HepG2 (cell line): ENCODE data around the gene MACROD2. TPM values are rescaled to one million over a fixed set of nuclear protein-coding genes. Genes with fewer than 3 reads are reported as not detected.

Source experiments
- ATAC-seq: fragments of 200-7000 bp; cut with Tn5 transposase; 3 replicates; pipeline ENCODE4 v1.9.1; 2020; ENCODE audit warnings: mild to moderate bottlenecking, moderate library complexity
- BruUV-seq: library from RNA; stranded (reverse); fragments of 400-500 nt; replicated peaks from 2 replicates; lab custom pipeline; 2021; lab: Mats Ljungman, UMichigan
- CTCF ChIA-PET: fragments of 300-600 bp; formaldehyde crosslinking; extraction: SDS; loops from one replicate; lab custom pipeline; 2021; ENCODE audit warnings: low total read pairs, inconsistent platforms, low intra/inter-chr PET ratio; lab: Yijun Ruan, JAX
- POLR2A ChIA-PET: fragments of 350-600 bp; sonication (Branson Sonifier 250); formaldehyde crosslinking; loops from one replicate; lab custom pipeline; 2020; ENCODE audit warnings: antibody characterized with exemption, inconsistent platforms; lab: Yijun Ruan, JAX
- DNase-seq: peaks from one replicate; pipeline ENCODE4 v3.0.0-alpha.2; 2015; ENCODE audit warnings: low spot score
- FAIRE-seq: peaks from 3 replicates; lab custom pipeline; 2011; peaks lifted over from hg19 to GRCh38; lab: Jason Lieb, UNC
- H2AFZ ChIP-seq: one replicate; pipeline ENCODE4 v1.6.1; 2011; ENCODE audit warnings: low read length, inconsistent platforms
- H3K27ac ChIP-seq: fragments of 300-600 bp; 3 replicates; pipeline ENCODE4 v1.8.0; 2011; ENCODE audit warnings: mixed run types, mild to moderate bottlenecking, mixed read lengths, low read length, inconsistent platforms; ENCODE audit not compliant: insufficient read depth; ENCODE audit errors: extremely low read length
- H3K27me3 ChIP-seq, 2 experiments: fragments of 200-600 bp in 1 of 2; 2 replicates in 1 of 2; 3 replicates in 1 of 2; pipeline versions ENCODE4 v1.6.0 to v1.8.0; 2011; ENCODE audit warnings: low read length in 2 of 2, mild to moderate bottlenecking in 2 of 2, moderate library complexity in 2 of 2, inconsistent platforms in 1 of 2; ENCODE audit not compliant: insufficient read depth in 2 of 2, control insufficient read depth in 1 of 2
- H3K36me3 ChIP-seq, 2 experiments: fragments of 200-600 bp in 1 of 2; replicated peaks in 1 of 2; 2 replicates in 1 of 2; 3 replicates in 1 of 2; pipeline versions ENCODE4 v1.5.1 to v1.8.0; 2011; ENCODE audit warnings: low read length in 2 of 2, inconsistent platforms in 1 of 2; ENCODE audit not compliant: insufficient read depth in 2 of 2, control insufficient read depth in 1 of 2
- H3K4me1 ChIP-seq: 2 replicates; pipeline ENCODE4 v1.5.1; 2012; ENCODE audit warnings: low read length, inconsistent platforms; ENCODE audit not compliant: insufficient read depth
- H3K4me2 ChIP-seq: 2 replicates; pipeline ENCODE4 v1.6.0; 2011; ENCODE audit warnings: low read depth, low read length, inconsistent platforms
- H3K4me3 ChIP-seq, 3 experiments: fragments of 200-600 bp in 1 of 3; sonication (generic), shearing (Covaris generic) in 1 of 3; replicated peaks in 1 of 3; 2 replicates each; pipeline ENCODE4 v1.5.1; 2011 to 2016; ENCODE audit warnings: low read length in 3 of 3, inconsistent platforms in 2 of 3, low read depth in 2 of 3, mild to moderate bottlenecking in 2 of 3, control low read depth in 1 of 3, mixed read lengths in 1 of 3; ENCODE audit not compliant: insufficient read depth in 1 of 3
- H3K79me2 ChIP-seq: one replicate; pipeline ENCODE4 v1.6.1; 2011; ENCODE audit warnings: low read length, inconsistent platforms; ENCODE audit not compliant: insufficient read depth
- H3K9ac ChIP-seq: 2 replicates; pipeline ENCODE4 v1.6.0; 2011; ENCODE audit warnings: mild to moderate bottlenecking, low read depth, low read length, inconsistent platforms; ENCODE audit not compliant: insufficient read depth
- H3K9me3 ChIP-seq: 2 replicates; pipeline ENCODE4 v1.5.1; 2012; ENCODE audit warnings: mild to moderate bottlenecking, low read length
- H4K20me1 ChIP-seq: 2 replicates; pipeline ENCODE4 v1.6.0; 2011; ENCODE audit warnings: inconsistent platforms, mild to moderate bottlenecking, low read length, moderate library complexity; ENCODE audit not compliant: insufficient read depth
- GABPB1 ChIP-seq: IDR thresholded peaks from 2 replicates; pipeline ENCODE4 v1.6.1; 2016; ENCODE audit warnings: mild to moderate bottlenecking, missing genetic modification reagents, moderate library complexity, missing compliant biosample characterization
- KMT2B ChIP-seq: IDR thresholded peaks from 2 replicates; pipeline ENCODE4 v1.6.1; 2016; ENCODE audit warnings: missing genetic modification reagents, missing compliant biosample characterization
- MXI1 ChIP-seq: IDR thresholded peaks from 3 replicates; pipeline ENCODE4 v1.6.1; 2012; ENCODE audit warnings: low read depth, low read length, inconsistent platforms, borderline replicate concordance
- REL ChIP-seq: sonication (generic); formaldehyde crosslinking; conservative IDR thresholded peaks from 2 replicates; pipeline ENCODE4 v1.8.0; 2022; ENCODE audit warnings: mild to moderate bottlenecking, missing genetic modification reagents, moderate library complexity
- ZNF556 ChIP-seq: sonication (generic); formaldehyde crosslinking; IDR thresholded peaks from 2 replicates; pipeline ENCODE4 v1.4.0; 2020; ENCODE audit warnings: mild to moderate bottlenecking, missing genetic modification reagents, borderline replicate concordance
- ZNF567 ChIP-seq: sonication (generic); formaldehyde crosslinking; IDR thresholded peaks from 2 replicates; pipeline ENCODE4 v1.8.1; 2023; ENCODE audit warnings: mild to moderate bottlenecking, missing genetic modification reagents, borderline replicate concordance
- ZNF768 ChIP-seq: sonication (generic); formaldehyde crosslinking; IDR thresholded peaks from 2 replicates; pipeline ENCODE4 v1.4.0; 2020; ENCODE audit warnings: missing genetic modification reagents
- ZSCAN22 ChIP-seq: sonication (generic); formaldehyde crosslinking; IDR thresholded peaks from 2 replicates; pipeline ENCODE4 v1.4.0; 2020; ENCODE audit warnings: mild to moderate bottlenecking, missing genetic modification reagents
- WGBS: methylation state at CpG from one replicate; pipeline ENCODE4 v1.1.6; 2017; ENCODE audit warnings: low lambda C conversion rate; 5-methylcytosine and 5-hydroxymethylcytosine counted together
- in situ Hi-C: cut with HindIII; loops from 2 replicates; pipeline ENCODE4 v1.10.0; 2017; ENCODE audit warnings: low pct_unique_long_range_greater_than_20kb; ENCODE audit not compliant: extremely low pct_ligation_motif_present
- intact Hi-C: fragments of 100-400 bp; cut with micrococcal nuclease; formaldehyde crosslinking; loops from one replicate; pipeline ENCODE4 v1.10.0; 2022; ENCODE audit not compliant: unreplicated experiment
- polyA plus RNA-seq, 8 experiments: library from polyadenylated mRNA; depleted of rRNA in 3 of 8; stranded (reverse) in 7 of 8; unstranded in 1 of 8; fragments of >200 nt; fragmentation: Illumina TruSeq in 4 of 8; extraction: Trizol in 4 of 8; gene quantifications; 2 replicates each; pipeline versions ENCODE4 v1.2.1 to v1.2.3, GENCODE V29; 2011 to 2016; ENCODE audit warnings: low read depth in 4 of 8, missing spikeins in 1 of 8, mixed read lengths in 1 of 8; ENCODE audit not compliant: insufficient read depth in 1 of 8
- total RNA-seq, 5 experiments: library from RNA; depleted of rRNA; stranded (reverse); fragments of >200 nt; fragmentation: Illumina TruSeq; extraction: Trizol; gene quantifications; 2 replicates each; pipeline ENCODE4 v1.2.3, GENCODE V29; 2016; ENCODE audit warnings: low read depth in 1 of 5
- TF ChIP-seq, protein P1 (sequence below): sonication (generic); formaldehyde crosslinking; IDR thresholded peaks from 2 replicates; pipeline ENCODE4 v1.8.1; 2023; ENCODE audit warnings: mild to moderate bottlenecking, inconsistent platforms, moderate library complexity, missing genetic modification reagents, borderline replicate concordance
- TF ChIP-seq, protein P2 (sequence below), 2 experiments: IDR thresholded peaks; 2 replicates each; pipeline ENCODE4 v1.6.1; 2011 to 2012; ENCODE audit warnings: low read length in 2 of 2, borderline replicate concordance in 1 of 2, low read depth in 1 of 2, mild to moderate bottlenecking in 1 of 2, moderate library complexity in 1 of 2

Gene MACROD2
- total and polyA plus RNA-seq, 2 of the 13 experiments (the other 11 are each of a cell fraction or from before 2014, with no cell fraction given), result 0.13 to 0.51 TPM

DNA sequence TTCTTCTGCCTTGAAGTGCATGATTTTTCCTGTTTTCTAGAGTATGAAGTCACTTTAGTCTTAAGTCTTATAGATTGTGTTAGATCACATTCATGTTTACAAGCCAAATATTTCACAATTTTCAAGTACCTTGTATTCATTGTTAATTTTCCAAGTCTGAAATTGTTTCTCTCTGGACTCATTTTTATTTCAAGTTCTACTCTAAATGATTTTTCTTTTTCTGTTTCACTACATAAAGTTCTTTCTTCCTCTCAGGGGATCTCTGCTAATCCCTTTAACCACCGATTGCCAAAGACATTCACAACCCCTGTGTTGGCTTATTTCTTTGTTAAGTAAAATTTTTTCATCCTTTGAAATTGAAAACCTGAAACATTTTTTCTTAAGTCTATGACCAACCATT, 1772.3 kb downstream of the MACROD2 start:
- no peaks in the 10 kb centered on the region for H3K4me1 ChIP-seq
- H2AFZ ChIP-seq, result no peak overlapping the region
- no peaks in the 10 kb centered on the region for H3K27me3 ChIP-seq
- no peak overlapping the region for H3K27ac ChIP-seq
- in situ Hi-C loops (no loop called here), intact Hi-C loops (no loop called here)
- TF ChIP-seq GABPB1 (CRISPR knock-in tag) (no peak), REL (CRISPR knock-in tag) (no peak), MXI1 (no peak), ZNF556 (CRISPR knock-in tag) (no peak), ZNF768 (CRISPR knock-in tag) (no peak), KMT2B (CRISPR knock-in tag) (no peak), ZNF567 (CRISPR knock-in tag) (no peak), ZSCAN22 (CRISPR knock-in tag) (no peak)
- TF ChIP-seq, protein P1, sequence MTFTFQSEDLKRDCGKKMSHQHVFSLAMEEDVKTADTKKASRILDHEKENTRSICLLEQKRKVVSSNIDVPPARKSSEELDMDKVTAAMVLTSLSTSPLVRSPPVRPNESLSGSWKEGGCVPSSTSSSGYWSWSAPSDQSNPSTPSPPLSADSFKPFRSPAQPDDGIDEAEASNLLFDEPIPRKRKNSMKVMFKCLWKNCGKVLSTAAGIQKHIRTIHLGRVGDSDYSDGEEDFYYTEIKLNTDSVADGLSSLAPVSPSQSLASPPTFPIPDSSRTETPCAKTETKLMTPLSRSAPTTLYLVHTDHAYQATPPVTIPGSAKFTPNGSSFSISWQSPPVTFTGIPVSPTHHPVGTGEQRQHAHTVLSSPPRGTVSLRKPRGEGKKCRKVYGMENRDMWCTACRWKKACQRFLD (CRISPR knock-in tag), result no peak
- TF ChIP-seq, protein P2, sequence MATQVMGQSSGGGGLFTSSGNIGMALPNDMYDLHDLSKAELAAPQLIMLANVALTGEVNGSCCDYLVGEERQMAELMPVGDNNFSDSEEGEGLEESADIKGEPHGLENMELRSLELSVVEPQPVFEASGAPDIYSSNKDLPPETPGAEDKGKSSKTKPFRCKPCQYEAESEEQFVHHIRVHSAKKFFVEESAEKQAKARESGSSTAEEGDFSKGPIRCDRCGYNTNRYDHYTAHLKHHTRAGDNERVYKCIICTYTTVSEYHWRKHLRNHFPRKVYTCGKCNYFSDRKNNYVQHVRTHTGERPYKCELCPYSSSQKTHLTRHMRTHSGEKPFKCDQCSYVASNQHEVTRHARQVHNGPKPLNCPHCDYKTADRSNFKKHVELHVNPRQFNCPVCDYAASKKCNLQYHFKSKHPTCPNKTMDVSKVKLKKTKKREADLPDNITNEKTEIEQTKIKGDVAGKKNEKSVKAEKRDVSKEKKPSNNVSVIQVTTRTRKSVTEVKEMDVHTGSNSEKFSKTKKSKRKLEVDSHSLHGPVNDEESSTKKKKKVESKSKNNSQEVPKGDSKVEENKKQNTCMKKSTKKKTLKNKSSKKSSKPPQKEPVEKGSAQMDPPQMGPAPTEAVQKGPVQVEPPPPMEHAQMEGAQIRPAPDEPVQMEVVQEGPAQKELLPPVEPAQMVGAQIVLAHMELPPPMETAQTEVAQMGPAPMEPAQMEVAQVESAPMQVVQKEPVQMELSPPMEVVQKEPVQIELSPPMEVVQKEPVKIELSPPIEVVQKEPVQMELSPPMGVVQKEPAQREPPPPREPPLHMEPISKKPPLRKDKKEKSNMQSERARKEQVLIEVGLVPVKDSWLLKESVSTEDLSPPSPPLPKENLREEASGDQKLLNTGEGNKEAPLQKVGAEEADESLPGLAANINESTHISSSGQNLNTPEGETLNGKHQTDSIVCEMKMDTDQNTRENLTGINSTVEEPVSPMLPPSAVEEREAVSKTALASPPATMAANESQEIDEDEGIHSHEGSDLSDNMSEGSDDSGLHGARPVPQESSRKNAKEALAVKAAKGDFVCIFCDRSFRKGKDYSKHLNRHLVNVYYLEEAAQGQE (IDR thresholded peaks at IDR 0.05; ENCODE audit: borderline replicate concordance in 1 of 2, low read depth in 1 of 2, low read length in 2 of 2), result no peak
- H3K36me3 ChIP-seq, result no peaks in the 10 kb centered on the region
- WGBS, result 5% methylated on average over 1 of the region's 1 CpG
- no peak overlapping the region for H3K4me2 ChIP-seq
- no TSS peak for BruUV-seq
- no peak overlapping the region for H3K9ac ChIP-seq
- no peak for ATAC-seq
- H3K79me2 ChIP-seq, result no peaks in the 10 kb centered on the region
- POLR2A ChIA-PET, result no interaction called here
- no peak for DNase-seq
- H4K20me1 ChIP-seq, result no peaks in the 10 kb centered on the region
- no peak for FAIRE-seq
- CTCF ChIA-PET, result no interaction called here
- H3K4me3 ChIP-seq, result no peak overlapping the region
- peaks cover 56% of the 10 kb centered on the region for H3K9me3 ChIP-seq
